ENCODE measurements around the gene TRPM6.
"Not testable (repeated sequence)": the region's sequence is repeated elsewhere in the genome, so short reads cannot be mapped to it uniquely, and the experiment has no call there.

The TRPM6 gene

GRCh38 chr9:74858751-74859414 is 28.8 kb downstream of the TRPM6 start:
- no peak for TF ChIP-seq CTCF (IDR thresholded peaks at IDR 0.05; ENCODE audit: control insufficient read depth, insufficient read depth, low read depth, low read length, missing control alignments)
- H3K4me3 ChIP-seq (ENCODE audit: control insufficient read depth, low read depth, low read length): no peak overlapping the region
- no peak for DNase-seq (ENCODE audit: low read depth)

- TF ChIP-seq CTCF (IDR thresholded peaks at IDR 0.05; ENCODE audit: control insufficient read depth, insufficient read depth, low read depth, low read length, missing control alignments): no peak
- no peak overlapping the region for H3K4me3 ChIP-seq (ENCODE audit: control insufficient read depth, low read depth, low read length)
- DNase-seq (ENCODE audit: low read depth): no peak
These were observed 30.7 kb downstream of the TRPM6 start for GRCh38 chr9:74856989-74857388.

GRCh38 chr9:74855072-74855471 is 32.6 kb downstream of the TRPM6 start:
- no peak for DNase-seq (ENCODE audit: low read depth)
- TF ChIP-seq CTCF (IDR thresholded peaks at IDR 0.05; ENCODE audit: control insufficient read depth, insufficient read depth, low read depth, low read length, missing control alignments): no peak
- no peak overlapping the region for H3K4me3 ChIP-seq (ENCODE audit: control insufficient read depth, low read depth, low read length)

- not testable (repeated sequence) for H3K4me3 ChIP-seq (ENCODE audit: control insufficient read depth, low read depth, low read length); DNase-seq (ENCODE audit: low read depth)
These were observed 34.7 kb downstream of the TRPM6 start for GRCh38 chr9:74853024-74853423.

- H3K4me3 ChIP-seq (ENCODE audit: control insufficient read depth, low read depth, low read length): no peak overlapping the region
- no peak for TF ChIP-seq CTCF (IDR thresholded peaks at IDR 0.05; ENCODE audit: control insufficient read depth, insufficient read depth, low read depth, low read length, missing control alignments)
- no peak for DNase-seq (ENCODE audit: low read depth)
These were observed 39.6 kb downstream of the TRPM6 start for GRCh38 chr9:74848153-74848525.

GRCh38 chr9:74847478-74848152 is 40.1 kb downstream of the TRPM6 start:
- H3K4me3 ChIP-seq (ENCODE audit: control insufficient read depth, low read depth, low read length): no peak overlapping the region
- no peak for DNase-seq (ENCODE audit: low read depth)
- no peak for TF ChIP-seq CTCF (IDR thresholded peaks at IDR 0.05; ENCODE audit: control insufficient read depth, insufficient read depth, low read depth, low read length, missing control alignments)

- H3K4me3 ChIP-seq (ENCODE audit: control insufficient read depth, low read depth, low read length): no peak overlapping the region
- no peak for DNase-seq (ENCODE audit: low read depth)
- TF ChIP-seq CTCF (IDR thresholded peaks at IDR 0.05; ENCODE audit: control insufficient read depth, insufficient read depth, low read depth, low read length, missing control alignments): no peak
These were observed 41.0 kb downstream of the TRPM6 start for GRCh38 chr9:74846766-74847165.

All from AG09309 (cell line).